HFF-Myc (cell line): ENCODE results near the gene TLL2.

Experiments
- DNase-seq: peaks from one replicate; pipeline ENCODE4 v3.0.0-alpha.2; 2011; ENCODE audit warnings: low read depth; ENCODE audit errors: extremely low read depth
- H3K4me3 ChIP-seq: replicated peaks from 2 replicates; pipeline ENCODE4 v1.5.1; 2011; ENCODE audit warnings: low read depth, mild to moderate bottlenecking, control low read depth, low read length
- CTCF ChIP-seq: IDR thresholded peaks from 2 replicates; pipeline ENCODE4 v1.5.1; 2012; ENCODE audit warnings: mild to moderate bottlenecking, low read depth, low read length, control low read depth; ENCODE audit errors: missing control alignments

Gene TLL2

GRCh38 chr10:96491303-96491702 is 22.4 kb downstream of the TLL2 start:
- H3K4me3 ChIP-seq, result no peak overlapping the region
- TF ChIP-seq CTCF, result peak; percentile 11
- DNase-seq, result no peak

- no peak for DNase-seq
- no peak overlapping the region for H3K4me3 ChIP-seq
- TF ChIP-seq CTCF, result no peak
Observed at GRCh38 chr10:96488161-96488935, 25.4 kb downstream of the TLL2 start.

- H3K4me3 ChIP-seq, result no peak overlapping the region
- no peak for TF ChIP-seq CTCF
- DNase-seq, result no peak
Observed at GRCh38 chr10:96482815-96483588, 30.7 kb downstream of the TLL2 start.

- H3K4me3 ChIP-seq, result no peak overlapping the region
- no peak for DNase-seq
- no peak for TF ChIP-seq CTCF
Observed at GRCh38 chr10:96478355-96478754, 35.4 kb downstream of the TLL2 start.

GRCh38 chr10:96473866-96474265 is 39.9 kb downstream of the TLL2 start:
- no peak overlapping the region for H3K4me3 ChIP-seq
- DNase-seq, result no peak
- no peak for TF ChIP-seq CTCF

GRCh38 chr10:96470116-96470743 is 43.5 kb downstream of the TLL2 start:
- H3K4me3 ChIP-seq, result no peak overlapping the region
- DNase-seq, result no peak

More at GRCh38 chr10:96470116-96470743, 43.5 kb downstream of the TLL2 start:
- TF ChIP-seq CTCF, result peak; percentile 63
